ENCODE data around the gene PLAC1.

The PLAC1 gene

DNA sequence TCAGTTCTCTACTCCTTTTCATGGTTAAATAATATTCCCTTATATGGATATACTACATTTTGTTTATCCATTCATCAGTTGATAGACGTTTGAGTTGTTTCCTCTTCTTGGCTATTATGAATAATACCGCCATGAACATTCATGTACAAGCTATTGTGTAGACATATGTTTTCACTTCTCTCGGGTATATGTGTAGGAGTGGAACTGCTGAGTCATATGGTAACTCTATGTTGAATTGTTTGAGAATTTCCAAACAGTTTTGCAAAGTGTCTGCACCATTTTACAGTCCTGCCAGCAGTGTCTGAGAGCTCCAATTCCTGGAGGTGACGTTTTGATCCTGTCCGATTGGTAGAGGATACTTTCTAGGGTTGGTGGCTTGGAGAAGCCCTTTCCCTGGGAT lies 23.6 kb downstream of the PLAC1 start:
- no peak overlapping the region for H3K4me3 ChIP-seq (ENCODE audit: low read length)
- DNase-seq (ENCODE audit: low read depth, low spot score) = no peak

DNA sequence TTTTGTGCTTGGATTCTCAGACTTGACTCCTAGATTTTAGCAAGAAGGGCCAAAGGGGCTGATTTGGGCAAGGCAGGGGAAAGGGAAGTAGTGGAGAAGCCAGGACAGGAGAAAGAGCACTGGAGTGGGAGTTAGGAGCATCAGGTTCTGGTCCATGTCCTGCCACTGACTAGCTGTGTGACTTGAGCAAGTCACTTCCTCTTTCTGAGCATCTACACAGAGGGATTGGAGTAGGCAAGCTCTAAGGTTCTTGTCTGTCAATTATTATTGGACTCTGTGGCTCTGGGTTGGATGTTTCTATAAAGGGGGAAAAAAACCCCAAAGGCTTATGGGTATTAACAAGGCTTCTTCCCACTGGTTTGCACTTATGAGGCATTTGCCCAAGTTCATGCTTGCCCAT lies 24.4 kb downstream of the PLAC1 start:
- DNase-seq (ENCODE audit: low read depth, low spot score) = no peak
- no peak overlapping the region for H3K4me3 ChIP-seq (ENCODE audit: low read length)

GRCh38 chrX:134633394-134633793 lies 24.9 kb downstream of the PLAC1 start:
- no peak overlapping the region for H3K4me3 ChIP-seq (ENCODE audit: low read length)
- no peak for DNase-seq (ENCODE audit: low read depth, low spot score)

DNA sequence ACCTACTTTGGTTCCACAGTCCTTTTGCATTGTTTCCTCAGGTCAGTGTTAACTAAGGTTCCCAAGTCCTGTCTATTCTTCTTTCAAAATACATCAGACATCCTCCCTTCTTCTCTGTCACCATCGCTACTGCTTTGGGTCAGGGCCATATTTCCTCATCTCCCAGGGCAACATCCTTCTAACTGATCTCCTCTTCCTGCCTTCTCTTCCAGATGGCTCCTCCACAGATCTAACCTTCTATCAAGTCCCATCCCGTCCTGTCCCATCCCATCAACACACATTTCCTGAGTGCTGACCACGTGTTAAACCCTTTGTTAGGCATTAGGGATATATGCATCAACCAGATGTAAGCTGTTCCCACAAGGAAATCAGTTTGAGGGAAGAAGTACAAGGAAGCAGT lies 25.9 kb downstream of the PLAC1 start:
- DNase-seq (ENCODE audit: low read depth, low spot score) = no peak
- no peak overlapping the region for H3K4me3 ChIP-seq (ENCODE audit: low read length)

GRCh38 chrX:134631426-134632346 lies 26.6 kb downstream of the PLAC1 start:
- H3K4me3 ChIP-seq (ENCODE audit: low read length) = no peak overlapping the region
- no peak for DNase-seq (ENCODE audit: low read depth, low spot score)

DNA sequence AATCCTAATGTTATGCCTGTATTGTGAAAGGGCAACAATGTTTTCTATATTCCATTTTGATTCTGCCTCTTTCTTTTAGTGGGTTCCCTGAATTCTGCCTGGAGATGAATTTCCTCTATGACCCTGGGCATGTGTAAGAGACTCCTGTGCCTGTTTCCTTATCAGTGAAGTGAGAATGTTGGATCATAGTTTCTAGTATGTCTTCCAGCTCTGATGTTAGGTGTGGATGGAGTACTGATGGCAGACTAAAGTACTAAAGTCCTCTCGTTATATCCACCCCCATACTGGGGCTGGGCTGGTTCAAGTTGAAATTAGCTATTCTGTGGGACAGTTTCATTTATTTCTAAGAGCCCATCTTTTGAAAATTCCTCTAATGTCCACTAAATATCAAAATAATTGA lies 29.6 kb downstream of the PLAC1 start:
- H3K4me3 ChIP-seq (ENCODE audit: low read length) = no peak overlapping the region
- DNase-seq (ENCODE audit: low read depth, low spot score) = no peak

DNA sequence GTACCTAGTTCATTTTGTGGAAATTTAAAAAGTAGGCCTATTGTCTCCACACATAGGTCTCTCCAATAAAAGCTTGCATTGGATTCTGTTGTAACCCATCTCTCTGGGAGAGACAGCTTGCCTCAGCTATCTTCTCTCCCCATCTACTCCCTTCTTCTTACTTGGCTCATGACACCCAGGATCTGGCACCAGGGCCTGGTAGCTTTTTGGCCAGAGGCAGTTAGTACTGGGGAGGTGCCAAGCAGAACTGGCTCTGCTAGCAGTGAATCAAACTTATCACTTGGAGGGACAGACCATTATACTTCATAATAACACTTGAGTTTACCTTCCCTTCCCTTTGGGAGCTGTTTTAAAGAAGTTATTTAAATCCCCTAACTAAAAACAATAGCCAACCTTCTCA lies 31.8 kb downstream of the PLAC1 start:
- DNase-seq (ENCODE audit: low read depth, low spot score) = no peak

DNA sequence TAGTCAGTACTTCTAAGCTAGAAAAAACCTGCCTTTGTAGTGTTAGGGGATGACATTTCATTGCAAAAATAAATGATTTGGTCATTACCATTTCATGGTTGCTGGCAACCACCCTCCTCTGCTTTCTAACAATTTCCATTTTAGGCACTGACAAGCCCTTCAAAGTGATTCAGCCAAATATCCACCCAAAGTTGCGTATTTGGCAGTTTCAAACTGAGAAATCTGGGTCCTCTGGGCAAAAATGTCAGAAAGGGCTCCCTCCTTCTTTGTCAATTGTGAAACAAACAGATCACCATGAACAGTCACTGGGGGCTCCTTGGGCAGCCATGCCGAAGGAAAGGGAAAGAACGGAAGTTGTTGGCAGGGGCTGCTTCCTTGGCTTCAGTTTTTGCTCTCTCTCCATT lies 33.0 kb downstream of the PLAC1 start:
- H3K4me3 ChIP-seq (ENCODE audit: low read length) = no peak overlapping the region
- no peak for DNase-seq (ENCODE audit: low read depth, low spot score)

More for the DNA sequence above, 31.8 kb downstream of the PLAC1 start:
- H3K4me3 ChIP-seq (ENCODE audit: low read length) = no peak overlapping the region

- no peak for DNase-seq (ENCODE audit: low read depth, low spot score)
- no peak overlapping the region for H3K4me3 ChIP-seq (ENCODE audit: low read length)
These were observed 34.2 kb downstream of the PLAC1 start for GRCh38 chrX:134624046-134624430.

- no peak overlapping the region for H3K4me3 ChIP-seq (ENCODE audit: low read length)
- DNase-seq (ENCODE audit: low read depth, low spot score) = no peak
These were observed 34.8 kb downstream of the PLAC1 start for GRCh38 chrX:134623293-134624045.

DNA sequence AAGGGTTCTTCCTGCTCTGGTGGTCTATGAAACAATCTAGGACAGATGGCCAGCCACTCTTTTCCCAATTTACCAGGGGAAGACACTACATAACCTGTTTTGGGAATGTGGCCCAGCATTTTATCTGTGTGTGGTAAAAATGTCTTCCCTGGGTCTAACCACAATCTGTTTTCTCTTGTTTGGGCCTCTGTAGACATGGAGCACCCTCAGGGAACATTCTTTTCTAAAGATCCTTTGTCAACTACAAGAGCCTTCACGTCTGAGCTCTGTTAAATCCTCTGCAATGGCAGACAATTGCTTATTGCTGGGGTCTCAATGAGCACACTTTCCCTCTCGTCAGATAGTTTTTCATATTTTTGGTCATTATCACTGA lies 35.5 kb downstream of the PLAC1 start:
- no peak for DNase-seq (ENCODE audit: low read depth, low spot score)
- no peak overlapping the region for H3K4me3 ChIP-seq (ENCODE audit: low read length)

- no peak overlapping the region for H3K4me3 ChIP-seq (ENCODE audit: low read length)
- DNase-seq (ENCODE audit: low read depth, low spot score) = peak; percentile 7
These were observed 36.0 kb downstream of the PLAC1 start for GRCh38 chrX:134622056-134622812.

GRCh38 chrX:134619838-134620237 lies 38.4 kb downstream of the PLAC1 start:
- DNase-seq (ENCODE audit: low read depth, low spot score) = no peak
- H3K4me3 ChIP-seq (ENCODE audit: low read length) = no peak overlapping the region

GRCh38 chrX:134613396-134613795 lies 44.9 kb downstream of the PLAC1 start:
- H3K4me3 ChIP-seq (ENCODE audit: low read length) = no peak overlapping the region
- DNase-seq (ENCODE audit: low read depth, low spot score) = no peak

- no peak for DNase-seq (ENCODE audit: low read depth, low spot score)
- no peak overlapping the region for H3K4me3 ChIP-seq (ENCODE audit: low read length)
These were observed 50.1 kb downstream of the PLAC1 start for GRCh38 chrX:134608153-134608552.

- no peak for DNase-seq (ENCODE audit: low read depth, low spot score)
- H3K4me3 ChIP-seq (ENCODE audit: low read length) = no peak overlapping the region
These were observed 50.7 kb downstream of the PLAC1 start for GRCh38 chrX:134607523-134607922.

DNA sequence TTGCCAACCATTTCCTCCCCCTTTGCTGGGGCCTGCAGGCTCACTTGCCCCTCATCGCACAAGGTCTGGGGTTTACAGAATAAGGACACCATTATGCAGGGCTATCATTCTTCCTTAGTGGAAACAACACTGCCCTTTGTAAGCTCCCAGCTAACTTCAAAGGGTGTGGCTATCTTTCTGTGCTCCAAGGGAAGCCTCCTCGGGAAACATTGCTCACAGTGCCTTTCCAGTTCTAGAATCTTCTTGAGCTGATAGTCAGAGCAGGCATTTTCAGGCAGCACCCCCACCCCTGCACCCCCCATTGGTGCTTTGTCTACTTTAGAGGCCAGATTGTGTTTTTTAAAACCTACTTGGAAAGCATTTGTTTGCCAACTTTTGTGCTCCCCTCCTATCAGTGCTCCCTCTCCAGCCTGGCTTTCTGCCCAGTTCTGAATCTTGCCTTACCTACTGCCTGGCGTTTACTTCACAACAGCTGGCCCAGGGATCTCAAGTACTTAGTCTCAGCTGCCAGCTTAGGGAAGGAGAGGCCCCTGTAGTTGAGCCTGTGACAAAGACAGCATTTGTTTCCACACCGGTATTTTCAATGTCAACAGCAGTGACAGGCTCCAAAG lies 53.5 kb downstream of the PLAC1 start:
- no peak for DNase-seq (ENCODE audit: low read depth, low spot score)
- H3K4me3 ChIP-seq (ENCODE audit: low read length) = no peak overlapping the region

DNA sequence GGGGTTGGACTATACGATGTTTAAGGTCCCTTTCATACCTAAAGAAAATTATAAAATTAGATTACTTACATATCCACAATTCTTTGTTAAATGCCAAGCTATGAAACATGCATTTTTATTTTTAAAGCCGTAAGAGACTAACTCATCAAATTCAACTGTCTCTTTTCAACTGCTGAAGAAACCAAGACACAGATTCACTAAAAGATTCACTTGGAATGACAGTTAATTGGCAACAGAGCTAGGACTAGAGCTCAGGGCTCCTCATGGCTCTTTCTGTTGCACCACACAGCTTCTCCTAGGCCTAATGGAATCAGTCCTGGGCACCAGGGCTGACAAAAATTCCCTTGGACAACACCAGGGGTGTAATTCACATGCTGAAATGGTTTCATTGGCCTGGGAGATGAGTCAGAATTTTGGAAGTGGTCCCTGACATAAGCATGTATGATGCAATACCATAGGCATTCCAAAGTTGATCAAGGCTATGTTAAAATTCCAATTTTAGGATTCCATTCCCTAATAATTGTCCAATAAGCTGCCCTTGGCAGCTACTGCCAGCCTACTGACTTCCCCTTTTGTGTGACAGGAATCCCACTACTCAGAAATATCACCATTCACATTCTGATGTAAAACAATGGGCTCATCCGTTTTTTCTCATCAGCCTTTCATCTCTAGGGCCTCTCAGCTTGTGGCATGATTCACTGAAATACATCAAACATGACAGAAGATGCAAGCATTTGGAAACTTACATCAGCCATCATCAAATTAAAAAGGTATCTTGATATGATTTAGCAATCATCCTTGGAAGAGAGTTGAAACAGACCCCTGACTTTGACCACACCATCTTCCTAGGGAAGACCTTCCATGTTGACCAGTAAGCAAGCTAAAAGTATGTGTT lies 54.2 kb downstream of the PLAC1 start:
- no peak for DNase-seq (ENCODE audit: low read depth, low spot score)
- H3K4me3 ChIP-seq (ENCODE audit: low read length) = no peak overlapping the region

Measured in Jurkat, Clone E6-1 (cell line).